GM12873 (cell line): Measurements from ENCODE around the gene IGSF21.

Experiments used
- CTCF ChIP-seq: IDR thresholded peaks from 2 replicates; pipeline ENCODE4 v1.5.1; 2012; ENCODE audit warnings: low read depth, mild to moderate bottlenecking, moderate library complexity, low read length, control low read depth; ENCODE audit not compliant: insufficient read depth; ENCODE audit errors: missing control alignments

The IGSF21 gene

GRCh38 chr1:18233176-18233864 is 125.7 kb downstream of the IGSF21 start:
- no peak for TF ChIP-seq CTCF

- TF ChIP-seq CTCF = peak; percentile 77
These were observed 127.2 kb downstream of the IGSF21 start for GRCh38 chr1:18234790-18235242.

- no peak for TF ChIP-seq CTCF
These were observed 129.8 kb downstream of the IGSF21 start for GRCh38 chr1:18237371-18237770.

- TF ChIP-seq CTCF = no peak
These were observed 130.6 kb downstream of the IGSF21 start for GRCh38 chr1:18238190-18238589.

- no peak for TF ChIP-seq CTCF
These were observed 132.1 kb downstream of the IGSF21 start for GRCh38 chr1:18239671-18240070.

GRCh38 chr1:18240906-18241305 is 133.3 kb downstream of the IGSF21 start:
- no peak for TF ChIP-seq CTCF

- TF ChIP-seq CTCF = no peak
These were observed 134.3 kb downstream of the IGSF21 start for GRCh38 chr1:18241891-18242290.
